Body of pancreas (tissue), 4 donors: ENCODE data around the gene LRWD1. TPM values are rescaled to one million over a fixed set of nuclear protein-coding genes. Genes with fewer than 3 reads are reported as not detected.

Experiments used
- ATAC-seq: fragments of 150-250 bp; one replicate; pipeline ENCODE4 v1.9.1; 2016
- DNase-seq, 4 donors: peaks; one replicate each; pipeline ENCODE4 v3.0.0-alpha.2; 2019
- H3K27ac ChIP-seq, 4 donors: fragments of 200-600 bp; sonication (generic); 1 replicate in 3 of 4; 2 replicates in 1 of 4; pipeline versions ENCODE4 v1.5.1 to v1.6.1; 2016 to 2019; ENCODE audit warnings: mild to moderate bottlenecking in 1 of 4, mixed read lengths in 1 of 4, moderate library complexity in 1 of 4
- H3K27me3 ChIP-seq, 2 donors: fragments of 200-600 bp; sonication (generic); one replicate each; pipeline ENCODE4 v1.6.0; 2016; ENCODE audit warnings: mild to moderate bottlenecking in 1 of 2
- H3K36me3 ChIP-seq, 2 donors: fragments of 200-600 bp; sonication (generic); replicated peaks in 1 of 2; 2 replicates each; pipeline ENCODE4 v1.5.1; 2016; ENCODE audit warnings: low read depth in 2 of 2; ENCODE audit not compliant: insufficient read depth in 1 of 2
- H3K4me1 ChIP-seq: fragments of 200-600 bp; sonication (generic); one replicate; pipeline ENCODE4 v1.6.0; 2016
- H3K4me3 ChIP-seq, 2 donors: fragments of 200-600 bp; sonication (generic); 1 replicate in 1 of 2; 2 replicates in 1 of 2; pipeline ENCODE4 v1.5.1; 2016 to 2019
- H3K9me3 ChIP-seq, 3 donors: fragments of 200-600 bp; sonication (generic); 1 replicate in 2 of 3; 2 replicates in 1 of 3; pipeline ENCODE4 v1.5.1; 2016
- CTCF ChIP-seq, 7 experiments: fragments of 450-650 bp in 4 of 7; fragments of 200-600 bp in 3 of 7; sonication (generic) in 3 of 7; IDR thresholded peaks; one replicate each; pipeline ENCODE4 v1.5.1; 2016 to 2019; ENCODE audit warnings: antibody characterized with exemption in 7 of 7
- POLR2A ChIP-seq, 3 donors: fragments of 450-650 bp; IDR thresholded peaks; one replicate each; pipeline ENCODE4 v1.6.1; 2016; ENCODE audit warnings: antibody characterized with exemption in 3 of 3, mild to moderate bottlenecking in 2 of 3
- WGBS, 2 donors: methylation state at CpG; one replicate each; pipeline ENCODE4 v1.1.5; 2017; 5-methylcytosine and 5-hydroxymethylcytosine counted together
- intact Hi-C: fragments of 100-400 bp; cut with DNase I; formaldehyde crosslinking; loops from one replicate; pipeline ENCODE4 v1.15.1; 2023
- total RNA-seq, 2 donors: library from RNA; depleted of rRNA; stranded (reverse); fragments of >200 nt; gene quantifications; one replicate each; pipeline ENCODE4 v1.1.0, GENCODE V29; 2016

The LRWD1 gene
- total RNA-seq, 2 donors from 2014 or later = 13.7 to 27.4 TPM

- intact Hi-C loops = no loop called here
- Histone ChIP-seq H3K27ac (no peak overlapping the region), H3K4me1 (peaks cover 18% of the 10 kb centered on the region), H3K4me3 (no peak overlapping the region), H3K36me3 (peaks cover 0 to 4% of the 10 kb centered on the region in 2 donors), H3K9me3 (no peaks in the 10 kb centered on the region), H3K27me3 (no peaks in the 10 kb centered on the region)
- WGBS, 2 donors = 86 to 87% methylated on average over 6 to 24 of the region's 24 CpGs
- TF ChIP-seq CTCF (IDR thresholded peaks at IDR 0.05) (no peak), POLR2A (IDR thresholded peaks at IDR 0.05) (no peak)
- ATAC-seq (no peak), DNase-seq (no peak)
Measured at GRCh38 chr7:102467581-102468477, 3.0 kb downstream of the LRWD1 start.

GRCh38 chr7:102468478-102469350 is 3.9 kb downstream of the LRWD1 start:
- peaks cover 13% of the 10 kb centered on the region for H3K4me1 ChIP-seq
- H3K27me3 ChIP-seq = no peaks in the 10 kb centered on the region
- H3K36me3 ChIP-seq = peaks cover 0 to 4% of the 10 kb centered on the region in 2 donors
- intact Hi-C loops = no loop called here
- H3K9me3 ChIP-seq = no peaks in the 10 kb centered on the region
- no peak for ATAC-seq
- no peak overlapping the region for H3K27ac ChIP-seq
- no peak for TF ChIP-seq CTCF (IDR thresholded peaks at IDR 0.05)
- TF ChIP-seq POLR2A (IDR thresholded peaks at IDR 0.05) = no peak
- H3K4me3 ChIP-seq = no peak overlapping the region
- 87 to 90% methylated on average over 22 to 39 of the region's 40 CpGs for WGBS, 2 donors
- no peak for DNase-seq

GRCh38 chr7:102469351-102469971 is 4.7 kb downstream of the LRWD1 start:
- Histone ChIP-seq H3K36me3 (peaks cover 0 to 4% of the 10 kb centered on the region in 2 donors), H3K9me3 (no peaks in the 10 kb centered on the region), H3K27me3 (no peaks in the 10 kb centered on the region), H3K4me1 (peaks cover 8% of the 10 kb centered on the region), H3K4me3 (no peak overlapping the region), H3K27ac (no peak overlapping the region)
- no peak for TF ChIP-seq POLR2A (IDR thresholded peaks at IDR 0.05)
- TF ChIP-seq CTCF (IDR thresholded peaks at IDR 0.05) = no peak
- intact Hi-C loops = no loop called here
- WGBS, 2 donors = 88 to 89% methylated on average over 15 to 23 of the region's 24 CpGs
- ATAC-seq (no peak), DNase-seq (no peak)

GRCh38 chr7:102469972-102470825 is 5.4 kb downstream of the LRWD1 start:
- Histone ChIP-seq H3K27me3 (no peaks in the 10 kb centered on the region), H3K27ac (no peak overlapping the region), H3K36me3 (peaks cover 0 to 4% of the 10 kb centered on the region in 2 donors), H3K4me3 (no peak overlapping the region), H3K4me1 (peaks cover 8% of the 10 kb centered on the region), H3K9me3 (no peaks in the 10 kb centered on the region)
- peak in 1 of 4 donors; percentile 6 for DNase-seq
- WGBS, 2 donors = 68 to 80% methylated on average over 17 to 20 of the region's 20 CpGs
- TF ChIP-seq POLR2A (IDR thresholded peaks at IDR 0.05) (no peak), CTCF (IDR thresholded peaks at IDR 0.05) (no peak)
- intact Hi-C loops = no loop called here
- no peak for ATAC-seq
